Activated CD4-positive, alpha-beta T cell treated with anti-CD3 and anti-CD28 coated beads for 36 hours (primary cell): Measurements from ENCODE around the gene CCDC85C. TPM values are rescaled to one million over a fixed set of nuclear protein-coding genes. Genes with fewer than 3 reads are reported as not detected.

Source experiments
- ATAC-seq: fragments of 200-7000 bp; cut with Tn5 transposase; one replicate; pipeline ENCODE4 v1.10.0; 2021; ENCODE audit warnings: mild to moderate bottlenecking, moderate library complexity
- CTCF ChIA-PET: fragments of 350-600 bp; sonication (Branson Sonifier 250); formaldehyde crosslinking; loops from one replicate; lab custom pipeline; 2021; ENCODE audit warnings: antibody characterized with exemption; lab: Charles Lee
- POLR2A ChIA-PET: fragments of 350-600 bp; sonication (Branson Sonifier 250); formaldehyde crosslinking; loops from one replicate; lab custom pipeline; 2021; ENCODE audit warnings: antibody characterized with exemption, inconsistent platforms; lab: Charles Lee
- DNase-seq: peaks from one replicate; pipeline ENCODE4 v3.0.0-alpha.2; 2020
- H3K27ac Mint-ChIP-seq: one replicate; pipeline ENCODE4 v1.8.0; 2021; ENCODE audit warnings: mixed read lengths
- H3K27me3 Mint-ChIP-seq: one replicate; pipeline ENCODE4 v1.8.0; 2021; ENCODE audit warnings: mixed read lengths
- H3K36me3 Mint-ChIP-seq: one replicate; pipeline ENCODE4 v1.8.0; 2021; ENCODE audit warnings: low read depth, mixed read lengths
- H3K4me1 Mint-ChIP-seq: one replicate; pipeline ENCODE4 v1.8.0; 2021; ENCODE audit warnings: mixed read lengths
- H3K4me3 Mint-ChIP-seq: one replicate; pipeline ENCODE4 v1.8.0; 2021; ENCODE audit warnings: mild to moderate bottlenecking, moderate library complexity, mixed read lengths
- H3K9me3 Mint-ChIP-seq: one replicate; pipeline ENCODE4 v1.8.0; 2021; ENCODE audit warnings: low read depth, mixed read lengths
- intact Hi-C, 2 experiments: fragments of 100-400 bp; cut with DNase I in 1 of 2; cut with micrococcal nuclease in 1 of 2; formaldehyde crosslinking; loops; one replicate each; pipeline versions ENCODE4 v1.14.2 to v1.15.1; 2022 to 2024; cut with DNase I, micrococcal nuclease
- total RNA-seq, 2 experiments: library from RNA; stranded (reverse); gene quantifications; one replicate each; pipeline ENCODE4 v1.2.3, GENCODE V29; 2021

CCDC85C gene
- total RNA-seq, 2 experiments from 2014 or later: 6.1 to 6.2 TPM

DNA sequence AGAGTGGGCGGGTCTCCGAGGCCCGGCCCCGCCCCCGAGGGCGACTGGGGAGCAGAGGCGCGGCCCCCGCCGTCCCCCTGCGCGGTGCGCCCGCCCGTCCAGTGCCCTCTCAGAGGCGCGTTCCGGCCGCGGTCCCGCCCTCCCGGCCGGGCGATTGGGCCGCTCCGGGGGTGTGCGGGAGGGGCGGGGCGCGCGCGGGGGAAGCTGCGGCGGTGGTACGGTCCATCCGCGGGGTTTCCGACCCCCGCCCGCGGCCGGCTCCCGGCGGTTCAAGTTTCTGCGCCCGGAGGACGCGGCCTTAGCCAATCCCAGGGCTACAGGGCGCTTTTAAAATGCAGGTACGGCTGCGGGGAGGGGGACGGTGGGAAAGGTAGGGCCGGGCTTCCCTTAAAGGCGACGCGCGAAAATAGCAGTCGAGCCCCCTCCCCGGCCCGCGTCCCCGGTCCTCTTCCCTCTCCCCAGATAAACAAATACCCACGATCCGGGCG is 315 bp upstream of the CCDC85C start:
- ATAC-seq: peak; percentile 94
- H3K27ac Mint-ChIP-seq: peak overlapping the region; percentile 72
- H3K4me1 Mint-ChIP-seq: peaks cover 28% of the 10 kb centered on the region
- ChIA-PET CTCF (interaction anchor here (0.5 kb wide), 1 partner anchor 13 kb away, joined by 3 read pairs; no protein-coding TSS in a partner anchor), POLR2A (interaction anchor here (0.6 kb wide), 1 partner anchor 30 kb away, joined by 4 read pairs; no protein-coding TSS in a partner anchor)
- DNase-seq: peak; percentile 96
- H3K4me3 Mint-ChIP-seq: peak overlapping the region; percentile 72
- intact Hi-C loops: loop anchor here (1.0 to 5.0 kb wide), 7 partner anchors 80 to 771 kb away; partner anchors contain the start of genes CYP46A1 (in 2 of the 2), CCNK (in 1 of the 2), EML1 (in 1 of the 2) and EVL (in 1 of the 2)
- H3K36me3 Mint-ChIP-seq: no peaks in the 10 kb centered on the region
- H3K27me3 Mint-ChIP-seq: peaks cover 2% of the 10 kb centered on the region
- H3K9me3 Mint-ChIP-seq: no peaks in the 10 kb centered on the region

GRCh38 chr14:99602788-99603415 is 1.1 kb downstream of the CCDC85C start:
- CTCF ChIA-PET: no interaction called here
- intact Hi-C loops: loop anchor here in 1 of 2 experiments (2.0 to 5.0 kb wide), 2 partner anchors 464 to 612 kb away; partner anchors contain the start of gene EVL

GRCh38 chr14:99602054-99602787 is 1.8 kb downstream of the CCDC85C start:
- Mint-ChIP-seq H3K4me1 (peaks cover 24% of the 10 kb centered on the region), H3K36me3 (no peaks in the 10 kb centered on the region), H3K4me3 (peak overlapping the region; percentile 56), H3K27me3 (peaks cover 2% of the 10 kb centered on the region), H3K9me3 (no peaks in the 10 kb centered on the region), H3K27ac (no peak overlapping the region)
- DNase-seq (peak; percentile 28), ATAC-seq (no peak)
- POLR2A ChIA-PET: no interaction called here
- intact Hi-C loops: loop anchor here in 1 of 2 experiments (2.0 to 5.0 kb wide), 2 partner anchors 465 to 613 kb away; partner anchors contain the start of gene EVL
- CTCF ChIA-PET: interaction anchor here (0.7 kb wide), 1 partner anchor 83 kb away, joined by 3 read pairs; no protein-coding TSS in a partner anchor

More at GRCh38 chr14:99602788-99603415, 1.1 kb downstream of the CCDC85C start:
- peaks cover 24% of the 10 kb centered on the region for H3K4me1 Mint-ChIP-seq
- no peak for DNase-seq
- no peak for ATAC-seq
- H3K27ac Mint-ChIP-seq: no peak overlapping the region
- peaks cover 2% of the 10 kb centered on the region for H3K27me3 Mint-ChIP-seq
- H3K4me3 Mint-ChIP-seq: peak overlapping the region; percentile 56
- no peaks in the 10 kb centered on the region for H3K36me3 Mint-ChIP-seq
- POLR2A ChIA-PET: no interaction called here
- no peaks in the 10 kb centered on the region for H3K9me3 Mint-ChIP-seq

GRCh38 chr14:99601361-99601831 is 2.6 kb downstream of the CCDC85C start:
- DNase-seq (no peak), ATAC-seq (no peak)
- H3K27ac Mint-ChIP-seq: no peak overlapping the region
- intact Hi-C loops: loop anchor here in 1 of 2 experiments (5.0 kb wide), 1 partner anchor 466 kb away; the partner anchor contains the start of gene EVL
- H3K36me3 Mint-ChIP-seq: no peaks in the 10 kb centered on the region
- ChIA-PET CTCF (interaction anchor here (0.6 kb wide), 1 partner anchor 85 kb away, joined by 5 read pairs; no protein-coding TSS in a partner anchor), POLR2A (no interaction called here)
- no peak overlapping the region for H3K4me3 Mint-ChIP-seq
- no peaks in the 10 kb centered on the region for H3K9me3 Mint-ChIP-seq
- peaks cover 24% of the 10 kb centered on the region for H3K4me1 Mint-ChIP-seq
- peaks cover 2% of the 10 kb centered on the region for H3K27me3 Mint-ChIP-seq

GRCh38 chr14:99600232-99600888 is 3.6 kb downstream of the CCDC85C start:
- POLR2A ChIA-PET: interaction anchor here (0.6 kb wide), 1 partner anchor 648 kb away, joined by 3 read pairs; no protein-coding TSS in a partner anchor
- peaks cover 21% of the 10 kb centered on the region for H3K4me1 Mint-ChIP-seq
- CTCF ChIA-PET: interaction anchor here (0.6 to 0.8 kb wide), 2 partner anchors 472 to 775 kb away, joined by 3 read pairs; a partner anchor contains a TSS
- ATAC-seq (no peak), DNase-seq (no peak)
- no peak overlapping the region for H3K4me3 Mint-ChIP-seq
- intact Hi-C loops: loop anchor here in 1 of 2 experiments (5.0 kb wide), 1 partner anchor 467 kb away; the partner anchor contains the start of gene EVL
- H3K36me3 Mint-ChIP-seq: no peaks in the 10 kb centered on the region
- H3K27ac Mint-ChIP-seq: no peak overlapping the region
- peaks cover 2% of the 10 kb centered on the region for H3K27me3 Mint-ChIP-seq
- no peaks in the 10 kb centered on the region for H3K9me3 Mint-ChIP-seq

DNA sequence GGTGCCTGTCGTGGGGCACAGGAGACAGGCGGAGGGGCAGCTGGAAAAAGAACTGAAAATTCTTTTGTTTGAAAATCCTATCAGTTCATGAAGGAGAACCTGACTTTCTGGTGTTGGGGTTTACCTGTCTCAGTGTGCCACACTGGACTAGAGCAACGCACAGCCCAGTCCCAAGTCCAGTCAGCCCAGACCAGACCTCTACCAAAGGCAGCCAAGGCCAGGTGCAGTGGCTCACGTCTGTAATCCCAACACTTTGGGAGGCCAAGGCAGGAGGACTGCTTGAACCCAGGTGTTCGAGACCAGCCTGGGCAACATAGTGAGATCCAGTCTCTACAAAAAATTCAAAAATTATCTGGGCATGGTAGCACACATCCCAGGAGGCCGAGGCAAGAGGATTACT is 4.6 kb downstream of the CCDC85C start:
- ATAC-seq (no peak), DNase-seq (no peak)
- Mint-ChIP-seq H3K27me3 (peaks cover 2% of the 10 kb centered on the region), H3K9me3 (no peaks in the 10 kb centered on the region), H3K36me3 (no peaks in the 10 kb centered on the region), H3K4me1 (peaks cover 28% of the 10 kb centered on the region), H3K27ac (no peak overlapping the region), H3K4me3 (no peak overlapping the region)
- CTCF ChIA-PET: interaction anchor here (0.6 to 1.0 kb wide), 2 partner anchors 10 to 29 kb away, joined by 3 to 4 read pairs; no protein-coding TSS in a partner anchor
- POLR2A ChIA-PET: no interaction called here
- intact Hi-C loops: no loop called here

DNA sequence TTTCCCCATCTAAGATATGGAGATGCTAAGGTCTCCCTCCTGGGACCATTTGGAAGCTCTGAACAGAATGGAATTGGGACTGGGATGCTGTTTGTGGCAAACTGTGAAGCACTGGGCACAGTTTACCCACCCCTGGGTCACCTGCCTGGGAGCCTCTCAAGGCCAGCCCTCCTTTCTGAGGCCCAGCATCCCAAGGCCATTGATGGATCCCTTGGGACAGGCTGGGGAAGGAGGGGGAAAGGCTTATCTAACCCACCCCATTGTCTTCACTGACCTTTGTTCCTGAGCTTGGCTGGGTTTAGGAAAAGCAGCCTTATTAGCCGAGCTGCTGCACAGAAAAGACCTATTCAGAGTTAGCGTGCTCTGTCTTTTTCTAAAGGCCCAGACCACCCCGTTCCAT is 5.2 kb downstream of the CCDC85C start:
- no peak for ATAC-seq
- intact Hi-C loops: no loop called here
- peaks cover 28% of the 10 kb centered on the region for H3K4me1 Mint-ChIP-seq
- ChIA-PET CTCF (interaction anchor here (0.6 to 1.0 kb wide), 2 partner anchors 11 to 30 kb away, joined by 3 to 4 read pairs; no protein-coding TSS in a partner anchor), POLR2A (no interaction called here)
- H3K27me3 Mint-ChIP-seq: peaks cover 2% of the 10 kb centered on the region
- no peaks in the 10 kb centered on the region for H3K36me3 Mint-ChIP-seq
- H3K27ac Mint-ChIP-seq: no peak overlapping the region
- no peak for DNase-seq
- no peak overlapping the region for H3K4me3 Mint-ChIP-seq
- H3K9me3 Mint-ChIP-seq: no peaks in the 10 kb centered on the region

DNA sequence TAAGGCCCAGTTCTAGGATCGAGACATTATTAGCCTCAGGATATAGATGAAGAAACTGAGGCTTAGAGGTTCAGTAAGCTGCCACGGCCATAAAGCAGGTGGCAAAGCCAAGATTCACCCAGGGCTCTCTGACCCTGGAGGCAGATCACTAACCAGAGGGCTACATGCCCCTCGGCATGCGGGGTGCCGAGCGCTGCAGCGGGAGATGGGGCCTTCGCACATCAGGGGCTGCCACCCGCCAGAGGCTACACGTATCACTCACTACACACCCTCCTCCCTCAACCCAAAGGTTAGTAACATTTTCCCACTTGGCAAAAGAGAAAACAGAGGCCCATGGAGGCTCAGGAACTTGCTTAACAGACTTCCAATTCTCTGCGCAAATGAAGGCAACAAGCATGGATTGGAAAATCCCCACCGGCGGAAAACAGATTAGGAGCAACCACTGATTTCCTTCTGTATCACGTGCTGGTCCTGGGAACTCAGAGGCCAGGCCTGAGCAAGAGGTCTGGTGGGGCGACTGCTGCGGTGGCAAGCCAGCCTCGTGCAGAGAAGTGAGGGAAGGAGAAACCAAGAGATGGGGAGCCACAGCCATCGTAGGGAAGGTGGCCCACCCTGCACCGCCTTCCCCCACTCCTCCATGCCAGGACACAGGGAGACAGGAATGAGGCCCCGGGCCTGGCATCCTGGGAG is 6.0 kb downstream of the CCDC85C start:
- Mint-ChIP-seq H3K4me3 (no peak overlapping the region), H3K27ac (no peak overlapping the region), H3K4me1 (peaks cover 28% of the 10 kb centered on the region), H3K9me3 (no peaks in the 10 kb centered on the region), H3K36me3 (no peaks in the 10 kb centered on the region), H3K27me3 (peaks cover 2% of the 10 kb centered on the region)
- DNase-seq: no peak
- no peak for ATAC-seq
- intact Hi-C loops: no loop called here
- CTCF ChIA-PET: interaction anchor here (0.9 to 1.0 kb wide), 2 partner anchors 8 to 11 kb away, joined by 3 read pairs; no protein-coding TSS in a partner anchor
- POLR2A ChIA-PET: no interaction called here

DNA sequence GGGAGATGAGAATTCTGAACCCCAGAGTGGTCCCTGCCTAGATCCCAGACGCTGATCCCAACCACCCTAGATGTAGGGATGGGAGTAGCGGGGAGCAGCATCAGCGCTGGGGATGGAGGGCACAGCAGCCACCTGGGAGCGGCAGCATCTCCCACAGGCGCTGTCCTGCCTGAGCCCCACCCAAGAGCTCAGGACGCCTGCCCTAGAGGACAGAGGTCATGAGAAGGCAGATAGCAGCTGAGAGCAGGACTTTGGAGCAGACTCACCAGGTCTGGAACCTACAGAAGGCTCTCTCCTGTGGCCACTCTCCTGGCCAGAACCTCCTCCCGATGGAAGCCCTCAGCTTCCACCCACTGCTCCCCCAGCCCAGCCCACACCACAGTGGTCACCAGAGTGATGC is 7.2 kb downstream of the CCDC85C start:
- ChIA-PET CTCF (interaction anchor here (0.9 kb wide), 1 partner anchor 9 kb away, joined by 3 read pairs; no protein-coding TSS in a partner anchor), POLR2A (no interaction called here)
- Mint-ChIP-seq H3K27me3 (no peaks in the 10 kb centered on the region), H3K27ac (no peak overlapping the region), H3K9me3 (no peaks in the 10 kb centered on the region), H3K36me3 (no peaks in the 10 kb centered on the region), H3K4me3 (no peak overlapping the region), H3K4me1 (peaks cover 19% of the 10 kb centered on the region)
- DNase-seq (no peak), ATAC-seq (no peak)
- intact Hi-C loops: no loop called here

DNA sequence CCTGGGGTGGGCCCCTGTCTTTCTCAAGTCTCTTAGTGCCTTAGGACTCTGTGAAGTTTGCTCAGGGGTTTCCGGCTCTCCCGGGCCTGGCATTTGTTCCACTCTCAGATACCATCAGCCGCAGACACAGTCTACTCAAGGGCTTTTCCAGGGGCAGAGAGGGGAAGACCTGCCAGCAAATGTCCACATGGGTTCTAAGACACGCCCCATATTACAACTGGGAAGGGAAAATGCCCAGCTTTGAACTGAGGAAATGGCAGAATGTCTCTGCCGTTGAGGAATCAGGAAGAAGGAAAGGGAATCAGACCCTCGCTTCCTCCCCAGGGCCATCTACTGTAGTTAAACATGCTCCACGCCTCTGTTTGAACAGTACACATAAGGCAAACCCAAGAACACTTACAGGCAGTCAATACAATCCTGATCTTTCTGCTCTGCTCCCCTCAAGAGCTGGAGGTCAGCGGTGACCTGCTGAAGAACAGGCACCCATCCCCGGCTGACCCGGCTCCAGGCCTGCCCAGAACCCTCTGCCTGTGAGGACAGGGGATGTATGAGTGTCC is 7.9 kb downstream of the CCDC85C start:
- Mint-ChIP-seq H3K27me3 (no peaks in the 10 kb centered on the region), H3K36me3 (no peaks in the 10 kb centered on the region), H3K4me1 (peaks cover 14% of the 10 kb centered on the region), H3K27ac (no peak overlapping the region), H3K9me3 (no peaks in the 10 kb centered on the region), H3K4me3 (no peak overlapping the region)
- no peak for DNase-seq
- ATAC-seq: no peak
- intact Hi-C loops: no loop called here
- POLR2A ChIA-PET: no interaction called here
- CTCF ChIA-PET: no interaction called here
